Keratinocyte (primary cell): ENCODE results near the gene ARID1B. TPM values are rescaled to one million over a fixed set of nuclear protein-coding genes. Genes with fewer than 3 reads are reported as not detected.

ENCODE experiments used
- DNase-seq: peaks from one replicate; pipeline ENCODE4 v3.0.0-alpha.2; 2011; ENCODE audit warnings: low read depth, missing footprints, low spot score
- FAIRE-seq: peaks from 2 replicates; lab custom pipeline; 2011; peaks lifted over from hg19 to GRCh38; lab: Jason Lieb, UNC
- H2AFZ ChIP-seq: 2 replicates; pipeline ENCODE4 v1.6.0; 2012; ENCODE audit warnings: low read length, control low read depth, inconsistent platforms; ENCODE audit not compliant: control insufficient read depth
- H3K27ac ChIP-seq: 2 replicates; pipeline ENCODE4 v1.5.1; 2011; ENCODE audit warnings: low read length; ENCODE audit not compliant: control insufficient read depth, insufficient read depth
- H3K27me3 ChIP-seq: 3 replicates; pipeline ENCODE4 v1.6.0; 2011; ENCODE audit warnings: low read length; ENCODE audit not compliant: control insufficient read depth, insufficient read depth; ENCODE audit errors: extremely low read depth
- H3K36me3 ChIP-seq, 2 experiments: 2 replicates in 1 of 2; 3 replicates in 1 of 2; pipeline ENCODE4 v1.5.1; 2011; ENCODE audit warnings: low read length in 2 of 2, mild to moderate bottlenecking in 1 of 2; ENCODE audit not compliant: control insufficient read depth in 2 of 2, insufficient read depth in 2 of 2; ENCODE audit errors: extremely low read depth in 1 of 2
- H3K4me1 ChIP-seq: 3 replicates; pipeline ENCODE4 v1.5.1; 2011; ENCODE audit warnings: low read length; ENCODE audit not compliant: control insufficient read depth, insufficient read depth; ENCODE audit errors: extremely low read depth
- H3K4me2 ChIP-seq: 3 replicates; pipeline ENCODE4 v1.6.0; 2011; ENCODE audit warnings: low read depth, low read length; ENCODE audit not compliant: control insufficient read depth, insufficient read depth; ENCODE audit errors: extremely low read depth
- H3K4me3 ChIP-seq, 3 experiments: fragments of 200-600 bp in 1 of 3; sonication (generic) in 1 of 3; 2 replicates in 2 of 3; 3 replicates in 1 of 3; pipeline ENCODE4 v1.5.1; 2011 to 2016; ENCODE audit warnings: low read length in 3 of 3, mild to moderate bottlenecking in 3 of 3, control low read depth in 2 of 3, inconsistent platforms in 1 of 3, low read depth in 1 of 3, mixed read lengths in 1 of 3, mixed run types in 1 of 3, moderate library complexity in 1 of 3; ENCODE audit not compliant: control insufficient read depth in 2 of 3, insufficient read depth in 2 of 3; ENCODE audit errors: extremely low read depth in 1 of 3
- H3K79me2 ChIP-seq: 2 replicates; pipeline ENCODE4 v1.6.0; 2012; ENCODE audit warnings: low read length; ENCODE audit not compliant: control insufficient read depth, insufficient read depth
- H3K9ac ChIP-seq: 3 replicates; pipeline ENCODE4 v1.6.0; 2011; ENCODE audit warnings: low read length; ENCODE audit not compliant: control insufficient read depth, insufficient read depth; ENCODE audit errors: extremely low read depth
- H3K9me1 ChIP-seq: 3 replicates; pipeline ENCODE4 v1.6.0; 2011; ENCODE audit warnings: low read length; ENCODE audit not compliant: control insufficient read depth, insufficient read depth; ENCODE audit errors: extremely low read depth
- H3K9me3 ChIP-seq: 2 replicates; pipeline ENCODE4 v1.5.1; 2012; ENCODE audit warnings: low read depth, low read length; ENCODE audit not compliant: control insufficient read depth
- H4K20me1 ChIP-seq: 3 replicates; pipeline ENCODE4 v1.6.0; 2011; ENCODE audit warnings: low read length; ENCODE audit not compliant: control insufficient read depth, insufficient read depth; ENCODE audit errors: extremely low read depth
- EZH2 ChIP-seq: IDR thresholded peaks from one replicate; pipeline ENCODE4 v1.6.1; 2012; ENCODE audit warnings: inconsistent platforms, mild to moderate bottlenecking, low read length, moderate library complexity
- dilution Hi-C: fragments of 300-500 bp; cut with MboI; formaldehyde crosslinking; loops from one replicate; pipeline ENCODE4 v1.7.0; 2020; ENCODE audit warnings: low sequenced_read_pairs; ENCODE audit not compliant: extremely low pct_ligation_motif_present
- polyA plus RNA-seq, 5 experiments: library from polyadenylated mRNA; depleted of rRNA in 3 of 5; stranded (reverse) in 3 of 5; stranded (forward) in 1 of 5; unstranded in 1 of 5; fragments of >200 nt; gene quantifications; 1 replicate in 1 of 5; 2 replicates in 3 of 5; 3 replicates in 1 of 5; pipeline versions ENCODE4 v1.2.1 to v1.2.3, GENCODE V29; 2011 to 2012; ENCODE audit warnings: missing spikeins in 2 of 5, low read depth in 1 of 5, low replicate concordance in 1 of 5
- TF ChIP-seq, protein P1 (sequence below), 3 experiments: IDR thresholded peaks in 1 of 3; conservative IDR thresholded peaks in 1 of 3; optimal IDR thresholded peaks in 1 of 3; 2 replicates in 2 of 3; 3 replicates in 1 of 3; pipeline versions ENCODE3 to v1.5.1; 2011; ENCODE audit warnings: low read length in 3 of 3, mild to moderate bottlenecking in 3 of 3, moderate library complexity in 2 of 3, control low read depth in 1 of 3, inconsistent platforms in 1 of 3; ENCODE audit not compliant: insufficient read depth in 2 of 3; ENCODE audit errors: extremely low read depth in 1 of 3

The ARID1B gene
- polyA plus RNA-seq, 1 donor (not counting 4 experiments of a cell fraction or from before 2014, with no cell fraction given): 14.9 TPM

DNA sequence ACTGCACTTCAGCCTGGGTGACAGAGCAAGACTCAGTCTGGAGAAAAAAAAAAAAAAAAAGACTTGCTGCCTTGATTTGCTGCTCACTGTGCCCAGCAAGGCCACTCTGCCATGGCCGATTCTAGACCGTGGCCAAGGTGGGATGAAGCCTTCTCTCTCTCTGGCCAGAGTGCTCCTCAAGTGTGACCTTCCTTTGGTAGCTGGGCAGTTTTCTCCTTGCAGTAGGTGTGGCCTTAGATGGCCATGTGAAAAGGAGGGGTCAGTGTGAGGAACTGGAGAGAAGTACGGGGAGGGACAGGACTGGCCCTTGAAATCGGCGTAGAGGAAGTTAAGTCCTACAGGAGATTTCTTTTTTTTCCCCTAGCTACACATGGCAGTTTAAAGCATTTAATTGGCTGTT lies 272.0 kb downstream of the ARID1B start:
- Histone ChIP-seq H3K4me1 (no peaks in the 10 kb centered on the region), H3K9me1 (no peaks in the 10 kb centered on the region), H3K9me3 (no peaks in the 10 kb centered on the region), H2AFZ (no peak overlapping the region), H4K20me1 (no peaks in the 10 kb centered on the region), H3K36me3 (no peaks in the 10 kb centered on the region), H3K79me2 (no peaks in the 10 kb centered on the region), H3K4me2 (no peak overlapping the region), H3K4me3 (no peak overlapping the region), H3K27me3 (no peaks in the 10 kb centered on the region), H3K9ac (no peak overlapping the region), H3K27ac (no peak overlapping the region)
- no peak for TF ChIP-seq EZH2
- TF ChIP-seq, protein P1, sequence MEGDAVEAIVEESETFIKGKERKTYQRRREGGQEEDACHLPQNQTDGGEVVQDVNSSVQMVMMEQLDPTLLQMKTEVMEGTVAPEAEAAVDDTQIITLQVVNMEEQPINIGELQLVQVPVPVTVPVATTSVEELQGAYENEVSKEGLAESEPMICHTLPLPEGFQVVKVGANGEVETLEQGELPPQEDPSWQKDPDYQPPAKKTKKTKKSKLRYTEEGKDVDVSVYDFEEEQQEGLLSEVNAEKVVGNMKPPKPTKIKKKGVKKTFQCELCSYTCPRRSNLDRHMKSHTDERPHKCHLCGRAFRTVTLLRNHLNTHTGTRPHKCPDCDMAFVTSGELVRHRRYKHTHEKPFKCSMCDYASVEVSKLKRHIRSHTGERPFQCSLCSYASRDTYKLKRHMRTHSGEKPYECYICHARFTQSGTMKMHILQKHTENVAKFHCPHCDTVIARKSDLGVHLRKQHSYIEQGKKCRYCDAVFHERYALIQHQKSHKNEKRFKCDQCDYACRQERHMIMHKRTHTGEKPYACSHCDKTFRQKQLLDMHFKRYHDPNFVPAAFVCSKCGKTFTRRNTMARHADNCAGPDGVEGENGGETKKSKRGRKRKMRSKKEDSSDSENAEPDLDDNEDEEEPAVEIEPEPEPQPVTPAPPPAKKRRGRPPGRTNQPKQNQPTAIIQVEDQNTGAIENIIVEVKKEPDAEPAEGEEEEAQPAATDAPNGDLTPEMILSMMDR (optimal IDR thresholded peaks at IDR 0.05 in 1 of 3, IDR thresholded peaks at IDR 0.05 in 1 of 3, conservative IDR thresholded peaks at IDR 0.05 in 1 of 3; ENCODE audit: extremely low read depth in 1 of 3, insufficient read depth in 2 of 3, low read length in 3 of 3): no peak
- FAIRE-seq: no peak
- DNase-seq: no peak
- dilution Hi-C loops: no loop called here

DNA sequence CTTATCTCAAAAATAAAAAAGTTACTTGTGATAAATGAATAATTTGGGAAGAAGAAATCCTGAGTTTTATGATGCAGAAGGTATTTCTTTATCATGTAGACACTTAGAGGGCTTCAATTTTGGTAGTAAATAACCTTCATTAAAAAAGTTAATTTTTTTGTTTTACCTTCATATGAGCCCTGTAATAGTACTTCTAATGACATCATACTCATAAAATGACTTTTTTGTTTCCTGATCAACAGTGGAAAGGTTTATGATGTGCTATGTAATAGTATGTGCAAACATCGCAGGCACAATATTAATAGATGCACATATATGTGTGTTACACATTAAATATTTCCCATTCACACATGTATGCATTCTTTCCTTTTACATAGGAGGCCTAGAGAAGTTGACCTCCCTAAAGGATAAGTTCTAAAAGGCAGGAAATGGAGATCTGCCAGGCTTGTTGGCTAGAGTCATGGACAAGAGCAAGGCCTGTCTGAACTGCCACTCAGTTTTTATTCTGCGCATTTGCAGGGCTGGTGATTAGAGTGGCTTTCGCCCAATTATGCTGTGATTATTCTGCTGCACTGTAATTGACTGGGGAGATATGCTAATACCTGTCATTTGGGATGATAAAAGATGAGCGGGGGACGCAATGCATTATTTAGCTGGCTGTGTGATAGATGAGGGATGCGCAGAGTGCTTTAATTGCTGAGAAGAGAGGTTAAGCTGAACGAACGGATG lies 273.5 kb downstream of the ARID1B start:
- DNase-seq: no peak
- no peaks in the 10 kb centered on the region for H3K4me1 ChIP-seq

More for the DNA sequence above, 273.5 kb downstream of the ARID1B start:
- Histone ChIP-seq H3K9me3 (no peaks in the 10 kb centered on the region), H3K4me3 (no peak overlapping the region), H4K20me1 (no peaks in the 10 kb centered on the region), H3K27me3 (no peaks in the 10 kb centered on the region), H3K79me2 (no peaks in the 10 kb centered on the region), H2AFZ (no peak overlapping the region), H3K36me3 (no peaks in the 10 kb centered on the region), H3K27ac (no peak overlapping the region), H3K9me1 (no peaks in the 10 kb centered on the region), H3K4me2 (no peak overlapping the region), H3K9ac (no peak overlapping the region)
- FAIRE-seq: no peak
- dilution Hi-C loops: no loop called here
- TF ChIP-seq, protein P1 (optimal IDR thresholded peaks at IDR 0.05 in 1 of 3, IDR thresholded peaks at IDR 0.05 in 1 of 3, conservative IDR thresholded peaks at IDR 0.05 in 1 of 3; ENCODE audit: extremely low read depth in 1 of 3, insufficient read depth in 2 of 3, low read length in 3 of 3): no peak
- TF ChIP-seq EZH2: no peak
